Measurements from ENCODE around the gene NEK5. TPM values are rescaled to one million over a fixed set of nuclear protein-coding genes. Genes with fewer than 3 reads are reported as not detected.

The NEK5 gene
- total and polyA plus RNA-seq, 2 of the 8 experiments (the other 6 are each of a cell fraction or from before 2014, with no cell fraction given), result 0.12 to 0.35 TPM

DNA sequence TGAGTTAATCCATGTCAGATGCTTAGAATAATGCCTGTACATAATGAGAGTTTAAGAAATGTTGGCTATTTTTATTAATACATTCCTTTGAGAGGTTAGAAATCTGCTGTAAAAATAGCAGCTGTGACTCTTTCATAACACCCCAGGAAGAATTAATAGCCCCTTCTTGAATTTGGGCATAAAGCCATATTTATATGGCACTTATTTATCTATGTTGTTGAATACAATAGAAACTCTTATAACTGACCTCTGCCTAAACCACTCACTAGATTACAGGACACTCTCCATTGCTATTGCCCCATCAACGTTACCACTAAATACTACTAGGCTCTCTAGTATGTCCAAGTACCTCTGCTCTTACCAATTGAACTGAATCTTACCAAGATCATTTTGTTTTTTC lies 16.3 kb downstream of the NEK5 start (continued):
- TF ChIP-seq GTF2F1 (IDR thresholded peaks at IDR 0.05; ENCODE audit: borderline replicate concordance, low read depth, low read length), result no peak
- no peak for TF ChIP-seq CEBPB (IDR thresholded peaks at IDR 0.05; ENCODE audit: low read depth, low read length)
- no peak for TF ChIP-seq MAFK (IDR thresholded peaks at IDR 0.05; ENCODE audit: low read depth, low read length)
- no peak for TF ChIP-seq CREB1 (IDR thresholded peaks at IDR 0.05)
- TF ChIP-seq HDAC2 (IDR thresholded peaks at IDR 0.05; ENCODE audit: borderline replicate concordance in 1 of 2, low read depth in 2 of 2, low read length in 2 of 2), result no peak

Data from H1 (cell line).